ENCODE measurements around the gene MYPOP.

MYPOP gene

GRCh38 chr19:45883586-45883880 lies 18.9 kb downstream of the MYPOP start:
- H3K4me3 ChIP-seq (ENCODE audit: low read depth, low read length): peak overlapping the region; percentile 40
- TF ChIP-seq MYC (IDR thresholded peaks at IDR 0.05; ENCODE audit: low read depth, low read length): no peak
- no peak for TF ChIP-seq POLR2A (IDR thresholded peaks at IDR 0.05; ENCODE audit: extremely low read depth, insufficient read length)
- TF ChIP-seq CTCF (IDR thresholded peaks at IDR 0.05; ENCODE audit: low read depth, low read length): no peak
- TF ChIP-seq MAX (IDR thresholded peaks at IDR 0.05; ENCODE audit: low read depth, low read length): no peak
- DNase-seq (ENCODE audit: low read depth): no peak

GRCh38 chr19:45882652-45883585 lies 19.5 kb downstream of the MYPOP start:
- peak overlapping the region; percentile 16 for H3K4me3 ChIP-seq (ENCODE audit: low read depth, low read length)
- TF ChIP-seq MAX (IDR thresholded peaks at IDR 0.05; ENCODE audit: low read depth, low read length): peak; percentile 88
- TF ChIP-seq CTCF (IDR thresholded peaks at IDR 0.05; ENCODE audit: low read depth, low read length): peak; percentile 100
- TF ChIP-seq POLR2A (IDR thresholded peaks at IDR 0.05; ENCODE audit: extremely low read depth, insufficient read length): no peak
- TF ChIP-seq MYC (IDR thresholded peaks at IDR 0.05; ENCODE audit: low read depth, low read length): no peak; the same call in 1 of the 2 replicates
- DNase-seq (ENCODE audit: low read depth): peak; percentile 98

- H3K4me3 ChIP-seq (ENCODE audit: low read depth, low read length): no peak overlapping the region
- no peak for DNase-seq (ENCODE audit: low read depth)
- no peak for TF ChIP-seq POLR2A (IDR thresholded peaks at IDR 0.05; ENCODE audit: extremely low read depth, insufficient read length)
- no peak for TF ChIP-seq CTCF (IDR thresholded peaks at IDR 0.05; ENCODE audit: low read depth, low read length)
- no peak for TF ChIP-seq MAX (IDR thresholded peaks at IDR 0.05; ENCODE audit: low read depth, low read length)
- no peak for TF ChIP-seq MYC (IDR thresholded peaks at IDR 0.05; ENCODE audit: low read depth, low read length)
These were observed 20.4 kb downstream of the MYPOP start for GRCh38 chr19:45881909-45882528.

- H3K4me3 ChIP-seq (ENCODE audit: low read depth, low read length): no peak overlapping the region
- TF ChIP-seq CTCF (IDR thresholded peaks at IDR 0.05; ENCODE audit: low read depth, low read length): no peak
- no peak for TF ChIP-seq MYC (IDR thresholded peaks at IDR 0.05; ENCODE audit: low read depth, low read length)
- no peak for TF ChIP-seq MAX (IDR thresholded peaks at IDR 0.05; ENCODE audit: low read depth, low read length)
- TF ChIP-seq POLR2A (IDR thresholded peaks at IDR 0.05; ENCODE audit: extremely low read depth, insufficient read length): no peak
- no peak for DNase-seq (ENCODE audit: low read depth)
These were observed 21.1 kb downstream of the MYPOP start for GRCh38 chr19:45881082-45881908.

GRCh38 chr19:45879971-45880370 lies 22.4 kb downstream of the MYPOP start:
- no peak overlapping the region for H3K4me3 ChIP-seq (ENCODE audit: low read depth, low read length)
- TF ChIP-seq MAX (IDR thresholded peaks at IDR 0.05; ENCODE audit: low read depth, low read length) (no peak), CTCF (IDR thresholded peaks at IDR 0.05; ENCODE audit: low read depth, low read length) (no peak), MYC (IDR thresholded peaks at IDR 0.05; ENCODE audit: low read depth, low read length) (no peak), POLR2A (IDR thresholded peaks at IDR 0.05; ENCODE audit: extremely low read depth, insufficient read length) (no peak)
- DNase-seq (ENCODE audit: low read depth): no peak

Data from NB4 (cell line).